Peyer's patch (tissue), 4 donors: ENCODE results near the gene KLHL22. TPM values are rescaled to one million over a fixed set of nuclear protein-coding genes. Genes with fewer than 3 reads are reported as not detected.
"Not testable (repeated sequence)": the region's sequence is repeated elsewhere in the genome, so short reads cannot be mapped to it uniquely, and the experiment has no call there.

Experiments used
- DNase-seq, 3 donors: peaks; one replicate each; pipeline ENCODE4 v3.0.0-alpha.2; 2017 to 2019
- H3K27ac ChIP-seq, 4 donors: fragments of 200-600 bp; sonication (generic); one replicate each; pipeline ENCODE4 v1.5.1; 2016 to 2019
- H3K27me3 ChIP-seq, 2 donors: fragments of 200-600 bp; sonication (generic); one replicate each; pipeline ENCODE4 v1.5.1; 2019
- H3K36me3 ChIP-seq, 3 donors: fragments of 200-600 bp; sonication (generic); one replicate each; pipeline ENCODE4 v1.5.1; 2016 to 2019
- H3K4me1 ChIP-seq, 4 donors: fragments of 200-600 bp; sonication (generic); one replicate each; pipeline ENCODE4 v1.5.1; 2016 to 2019
- H3K4me3 ChIP-seq, 4 donors: fragments of 200-600 bp; sonication (generic); 1 replicate in 3 of 4; 2 replicates in 1 of 4; pipeline ENCODE4 v1.5.1; 2016 to 2019; ENCODE audit warnings: mild to moderate bottlenecking in 1 of 4
- H3K9me3 ChIP-seq, 4 donors: fragments of 200-600 bp; sonication (generic); one replicate each; pipeline ENCODE4 v1.5.1; 2016 to 2019; ENCODE audit warnings: mild to moderate bottlenecking in 1 of 4
- POLR2A ChIP-seq, 2 donors: fragments of 450-650 bp; IDR thresholded peaks; one replicate each; pipeline ENCODE4 v1.5.1; 2017; ENCODE audit warnings: antibody characterized with exemption in 2 of 2, mild to moderate bottlenecking in 2 of 2, moderate library complexity in 2 of 2
- total RNA-seq, 4 donors: library from RNA; depleted of rRNA; stranded (reverse); fragments of >200 nt; gene quantifications; one replicate each; pipeline ENCODE4 v1.1.0, GENCODE V29; 2016
- TF ChIP-seq, protein P1 (sequence below), 6 experiments: fragments of 450-650 bp in 4 of 6; fragments of 200-600 bp in 2 of 6; sonication (generic) in 1 of 6; IDR thresholded peaks; one replicate each; pipeline ENCODE4 v1.5.1; 2017 to 2019; ENCODE audit warnings: antibody characterized with exemption in 6 of 6, mild to moderate bottlenecking in 3 of 6, moderate library complexity in 1 of 6

Gene KLHL22
- total RNA-seq, 4 donors from 2014 or later: 12.6 to 23.9 (median 19.2) TPM

DNA sequence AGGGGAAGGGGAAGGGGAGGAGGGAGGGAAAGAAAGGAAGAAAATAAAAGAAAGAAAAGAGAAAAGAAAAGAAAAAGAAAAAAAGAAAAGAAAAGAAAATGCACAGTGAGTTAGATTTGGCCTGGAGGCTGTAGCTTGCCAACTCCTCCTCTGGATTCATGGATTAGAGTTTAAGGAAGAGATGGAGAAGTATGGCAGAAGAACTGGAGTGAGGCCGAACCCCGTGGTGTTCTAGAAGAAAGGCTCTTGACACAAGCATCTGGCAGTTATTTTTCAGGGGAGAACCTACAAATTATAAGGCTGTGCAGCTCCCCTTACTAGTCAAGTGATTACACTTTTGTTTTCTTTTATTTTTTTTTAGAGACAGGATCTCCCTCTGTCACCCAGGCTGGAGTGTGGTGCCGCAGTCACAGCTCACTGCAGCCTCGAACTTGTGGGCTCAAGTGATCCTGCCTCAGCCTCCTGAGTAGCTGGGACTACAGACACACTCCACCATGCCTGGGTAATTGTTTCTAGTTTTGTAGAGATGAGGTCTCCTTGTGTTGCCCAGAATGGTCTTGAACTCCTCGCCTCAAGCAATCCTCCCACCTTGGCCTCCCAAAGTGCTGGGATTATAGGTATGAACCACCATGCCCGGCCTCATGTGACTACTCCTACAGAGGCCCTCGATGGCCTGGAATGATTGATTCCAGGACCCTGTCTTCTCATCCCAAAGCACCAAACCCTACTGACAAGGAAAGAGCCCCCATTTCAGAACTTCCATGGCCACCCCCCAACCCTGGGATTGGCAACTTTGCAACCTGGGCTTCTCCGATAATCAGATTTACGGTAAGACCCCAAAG lies 82.2 kb downstream of the KLHL22 start:
- peaks cover 0 to 5% (median 2%) of the 10 kb centered on the region in 4 donors for H3K4me1 ChIP-seq
- DNase-seq: peak in 2 of 3 donors; percentile 1 to 4

DNA sequence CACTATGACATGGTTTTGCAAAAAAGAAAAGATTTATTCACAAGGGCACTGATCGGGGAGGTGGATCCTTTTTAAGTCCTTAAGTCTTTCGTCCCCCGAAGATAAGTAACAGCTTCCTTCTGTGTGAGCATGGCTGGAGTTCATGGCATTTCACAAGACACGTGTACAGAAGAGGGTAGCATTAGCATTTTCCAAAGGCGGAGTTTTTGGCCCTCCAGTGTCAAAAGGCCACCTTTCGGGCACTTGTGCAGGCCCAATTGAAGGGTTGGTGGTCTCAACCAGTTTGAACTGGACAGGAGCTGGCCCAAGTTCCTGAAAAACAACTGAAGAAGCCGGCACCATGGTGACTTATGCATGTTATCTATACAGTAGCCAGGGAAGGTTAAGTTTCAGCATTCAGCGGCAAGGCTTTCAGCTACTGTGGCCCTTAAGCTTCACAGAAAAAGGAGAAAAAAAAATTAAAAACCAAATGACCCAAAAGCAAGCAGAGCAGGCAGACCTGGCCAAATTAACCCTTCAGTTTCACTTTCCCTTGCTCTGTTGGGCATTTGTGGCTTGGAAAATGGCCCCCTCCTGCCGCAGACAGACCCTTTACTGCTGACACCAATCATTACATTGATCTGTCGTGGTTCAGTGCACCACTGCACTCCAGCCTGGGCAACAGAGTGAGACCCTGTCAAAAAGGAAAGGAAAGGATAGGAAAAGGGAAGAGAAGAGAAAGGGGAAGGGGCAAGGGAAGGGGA lies 83.0 kb downstream of the KLHL22 start:
- peak in 2 of 3 donors; percentile 5 to 9 for DNase-seq

More for the DNA sequence above, 82.2 kb downstream of the KLHL22 start:
- Histone ChIP-seq H3K9me3 (no peaks in the 10 kb centered on the region), H3K27me3 (no peaks in the 10 kb centered on the region), H3K36me3 (no peaks in the 10 kb centered on the region), H3K27ac (no peak overlapping the region), H3K4me3 (no peak overlapping the region)
- TF ChIP-seq, protein P1, sequence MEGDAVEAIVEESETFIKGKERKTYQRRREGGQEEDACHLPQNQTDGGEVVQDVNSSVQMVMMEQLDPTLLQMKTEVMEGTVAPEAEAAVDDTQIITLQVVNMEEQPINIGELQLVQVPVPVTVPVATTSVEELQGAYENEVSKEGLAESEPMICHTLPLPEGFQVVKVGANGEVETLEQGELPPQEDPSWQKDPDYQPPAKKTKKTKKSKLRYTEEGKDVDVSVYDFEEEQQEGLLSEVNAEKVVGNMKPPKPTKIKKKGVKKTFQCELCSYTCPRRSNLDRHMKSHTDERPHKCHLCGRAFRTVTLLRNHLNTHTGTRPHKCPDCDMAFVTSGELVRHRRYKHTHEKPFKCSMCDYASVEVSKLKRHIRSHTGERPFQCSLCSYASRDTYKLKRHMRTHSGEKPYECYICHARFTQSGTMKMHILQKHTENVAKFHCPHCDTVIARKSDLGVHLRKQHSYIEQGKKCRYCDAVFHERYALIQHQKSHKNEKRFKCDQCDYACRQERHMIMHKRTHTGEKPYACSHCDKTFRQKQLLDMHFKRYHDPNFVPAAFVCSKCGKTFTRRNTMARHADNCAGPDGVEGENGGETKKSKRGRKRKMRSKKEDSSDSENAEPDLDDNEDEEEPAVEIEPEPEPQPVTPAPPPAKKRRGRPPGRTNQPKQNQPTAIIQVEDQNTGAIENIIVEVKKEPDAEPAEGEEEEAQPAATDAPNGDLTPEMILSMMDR (IDR thresholded peaks at IDR 0.05): no peak
- TF ChIP-seq POLR2A (IDR thresholded peaks at IDR 0.05): no peak

DNA sequence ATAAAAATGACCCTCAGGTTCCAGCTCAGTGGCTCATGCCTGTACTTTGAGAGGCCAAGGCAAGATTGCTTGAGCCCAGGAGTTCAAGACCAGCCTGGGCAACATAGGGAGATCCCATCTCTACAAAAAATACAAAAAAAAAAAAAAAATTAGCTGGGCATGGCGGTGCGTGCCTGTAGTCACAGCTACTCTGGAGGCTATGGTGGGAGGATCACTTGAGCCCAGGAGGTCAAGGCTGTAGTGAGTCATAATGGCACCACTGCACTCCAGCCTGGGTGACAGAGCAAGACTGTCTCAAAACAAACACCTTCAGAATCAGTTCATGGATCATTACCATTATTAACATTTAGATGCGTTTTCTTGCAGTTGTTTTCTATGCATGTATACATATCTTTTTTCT lies 86.2 kb downstream of the KLHL22 start:
- H3K36me3 ChIP-seq: peaks cover 0 to 26% (median 0%) of the 10 kb centered on the region in 3 donors
- H3K27me3 ChIP-seq, H3K4me3 ChIP-seq, H3K4me1 ChIP-seq, H3K9me3 ChIP-seq, H3K27ac ChIP-seq: not testable (repeated sequence)
- peak in 1 of 3 donors; percentile 4 for DNase-seq

More for the DNA sequence above, 83.0 kb downstream of the KLHL22 start:
- peaks cover 0 to 2% (median 0%) of the 10 kb centered on the region in 3 donors for H3K36me3 ChIP-seq
- H3K4me3 ChIP-seq: no peak overlapping the region
- no peaks in the 10 kb centered on the region for H3K27me3 ChIP-seq
- no peak overlapping the region for H3K27ac ChIP-seq
- H3K4me1 ChIP-seq: peaks cover 0 to under 1% (median 0%) of the 10 kb centered on the region in 4 donors
- H3K9me3 ChIP-seq: no peaks in the 10 kb centered on the region
- TF ChIP-seq, protein P1 (IDR thresholded peaks at IDR 0.05): no peak
- TF ChIP-seq POLR2A (IDR thresholded peaks at IDR 0.05): no peak

DNA sequence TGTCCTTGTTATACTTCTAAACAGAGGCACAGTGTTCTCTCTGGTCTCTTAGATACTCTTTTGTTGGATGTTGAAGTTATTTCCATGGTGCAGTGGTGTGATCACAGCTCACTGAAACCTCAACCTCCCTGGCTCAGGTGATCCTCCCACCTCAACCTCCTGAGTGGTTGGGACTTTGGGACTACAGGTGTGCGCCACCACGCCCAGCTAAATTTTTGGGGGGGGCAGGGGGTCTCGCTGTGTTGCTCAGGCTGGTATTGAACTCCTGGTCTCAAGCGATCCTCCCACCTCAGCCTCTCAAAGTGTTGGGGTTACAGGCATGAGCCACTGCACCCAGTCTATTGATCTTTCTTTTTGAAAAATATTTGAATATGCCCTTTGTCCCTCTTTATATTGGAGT lies 86.7 kb downstream of the KLHL22 start:
- peak; percentile 6 to 24 (median 9) for DNase-seq
- Histone ChIP-seq H3K4me1 (no peaks in the 10 kb centered on the region), H3K9me3 (no peaks in the 10 kb centered on the region), H3K27ac (no peak overlapping the region), H3K36me3 (peaks cover 0 to 26% (median 0%) of the 10 kb centered on the region in 3 donors), H3K27me3 (no peaks in the 10 kb centered on the region), H3K4me3 (no peak overlapping the region)
- TF ChIP-seq POLR2A (IDR thresholded peaks at IDR 0.05): no peak
- TF ChIP-seq, protein P1 (IDR thresholded peaks at IDR 0.05): no peak

DNA sequence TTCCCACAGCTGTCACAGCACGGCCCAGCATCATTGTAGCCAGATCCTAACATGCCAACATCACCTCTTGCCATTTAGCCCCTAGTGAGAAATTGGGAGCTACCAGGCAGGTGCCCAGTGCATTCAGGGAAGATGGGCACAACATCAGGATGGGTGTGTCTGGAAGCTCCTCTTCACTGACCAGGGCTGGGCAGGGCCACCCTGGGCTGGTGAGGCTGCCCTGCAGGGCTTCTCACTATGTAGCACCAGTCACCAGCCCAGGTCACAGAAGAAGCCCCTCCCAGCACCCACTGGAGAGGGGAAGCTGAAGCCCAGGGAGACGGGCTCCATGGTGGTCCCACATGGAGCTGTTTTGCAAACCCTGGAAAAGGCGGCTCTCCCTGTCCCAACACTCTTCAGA lies 87.8 kb downstream of the KLHL22 start:
- H3K27me3 ChIP-seq: no peaks in the 10 kb centered on the region
- no peak overlapping the region for H3K27ac ChIP-seq
- peak; percentile 9 to 23 (median 22) for DNase-seq
- H3K4me3 ChIP-seq: no peak overlapping the region
- TF ChIP-seq, protein P1 (IDR thresholded peaks at IDR 0.05): no peak
- TF ChIP-seq POLR2A (IDR thresholded peaks at IDR 0.05): no peak
- no peaks in the 10 kb centered on the region for H3K9me3 ChIP-seq
- H3K36me3 ChIP-seq: peaks cover 0 to 26% (median 0%) of the 10 kb centered on the region in 3 donors
- H3K4me1 ChIP-seq: no peaks in the 10 kb centered on the region
